HG02885 (cell line): ENCODE results near the gene PGC.

Source experiments
- ATAC-seq: cut with Tn5 transposase; IDR thresholded peaks from one replicate; pipeline ENCODE4 v1.9.1; 2021; ENCODE audit warnings: mild to moderate bottlenecking; ENCODE audit not compliant: unreplicated experiment, poor library complexity

The PGC gene

GRCh38 chr6:41750374-41750773, 3.2 kb upstream of the PGC start:
- ATAC-seq, result no peak

GRCh38 chr6:41748542-41748941, 1.3 kb upstream of the PGC start:
- ATAC-seq, result no peak

- ATAC-seq, result no peak
Measured at GRCh38 chr6:41748102-41748477, 893 bp upstream of the PGC start.

GRCh38 chr6:41746107-41746506, 1.1 kb downstream of the PGC start:
- ATAC-seq, result no peak

GRCh38 chr6:41744236-41744787, 2.9 kb downstream of the PGC start:
- no peak for ATAC-seq

GRCh38 chr6:41743406-41744235, 3.6 kb downstream of the PGC start:
- ATAC-seq, result no peak

GRCh38 chr6:41741625-41742490, 5.3 kb downstream of the PGC start:
- ATAC-seq, result no peak

GRCh38 chr6:41740366-41741162, 6.6 kb downstream of the PGC start:
- no peak for ATAC-seq

GRCh38 chr6:41739041-41739440, 8.2 kb downstream of the PGC start:
- ATAC-seq, result no peak

GRCh38 chr6:41737591-41738130, 9.5 kb downstream of the PGC start:
- ATAC-seq, result no peak

GRCh38 chr6:41736800-41737555, 10.2 kb downstream of the PGC start:
- ATAC-seq, result no peak

- no peak for ATAC-seq
Measured at GRCh38 chr6:41736186-41736733, 10.9 kb downstream of the PGC start.

GRCh38 chr6:41735427-41736185, 11.6 kb downstream of the PGC start, which contains the start of gene TFEB:
Gene TFEB, minus strand, starts transcription at chr6:41735608. Its CDS starts 44,395 bp downstream, at chr6:41691213.
- ATAC-seq, result peak; percentile 55

- peak; percentile 26 for ATAC-seq
Measured at GRCh38 chr6:41734666-41735426, 12.4 kb downstream of the PGC start.

GRCh38 chr6:41733707-41734665, 13.2 kb downstream of the PGC start:
- ATAC-seq, result peak; percentile 56

- no peak for ATAC-seq
Measured at GRCh38 chr6:41733360-41733706, 13.9 kb downstream of the PGC start.
